Measurements from ENCODE around the gene C10orf67. TPM values are rescaled to one million over a fixed set of nuclear protein-coding genes. Genes with fewer than 3 reads are reported as not detected.

C10orf67 gene
- polyA plus RNA-seq, 1 experiment: 0.15 TPM

GRCh38 chr10:23205972-23206642, 138.5 kb downstream of the C10orf67 start:
- TF ChIP-seq CTCF (IDR thresholded peaks at IDR 0.05; ENCODE audit: insufficient read depth, low read depth, low read length): no peak
- Histone ChIP-seq H3K36me3 (ENCODE audit: control insufficient read depth, insufficient read depth, low read length) (no peaks in the 10 kb centered on the region; the same call in 1 of the 2 replicates), H3K27me3 (ENCODE audit: control insufficient read depth, insufficient read depth, low read length) (peaks cover 8% of the 10 kb centered on the region; the same call in 1 of the 2 replicates), H3K4me3 (ENCODE audit: low read depth, low read length) (no peak overlapping the region)
- ChIA-PET POLR2A (no interaction called here), CTCF (interaction anchor here (0.8 kb wide), 1 partner anchor 18 kb away, joined by 3 read pairs; no protein-coding TSS in a partner anchor)
- DNase-seq (ENCODE audit: low read depth): no peak

- ChIA-PET POLR2A (no interaction called here), CTCF (no interaction called here)
- Histone ChIP-seq H3K27me3 (ENCODE audit: control insufficient read depth, insufficient read depth, low read length) (peaks cover 15% of the 10 kb centered on the region), H3K4me3 (ENCODE audit: low read depth, low read length) (no peak overlapping the region), H3K36me3 (ENCODE audit: control insufficient read depth, insufficient read depth, low read length) (no peaks in the 10 kb centered on the region; the same call in 1 of the 2 replicates)
- TF ChIP-seq CTCF (IDR thresholded peaks at IDR 0.05; ENCODE audit: insufficient read depth, low read depth, low read length): no peak
- no peak for DNase-seq (ENCODE audit: low read depth)
Measured at GRCh38 chr10:23204773-23205172, 139.8 kb downstream of the C10orf67 start.

GRCh38 chr10:23203369-23204325, 140.9 kb downstream of the C10orf67 start:
- Histone ChIP-seq H3K27me3 (ENCODE audit: control insufficient read depth, insufficient read depth, low read length) (peaks cover 15% of the 10 kb centered on the region), H3K36me3 (ENCODE audit: control insufficient read depth, insufficient read depth, low read length) (no peaks in the 10 kb centered on the region; the same call in 1 of the 2 replicates), H3K4me3 (ENCODE audit: low read depth, low read length) (no peak overlapping the region)
- no peak for DNase-seq (ENCODE audit: low read depth)
- TF ChIP-seq CTCF (IDR thresholded peaks at IDR 0.05; ENCODE audit: insufficient read depth, low read depth, low read length): no peak
- ChIA-PET CTCF (no interaction called here), POLR2A (no interaction called here)

- ChIA-PET CTCF (no interaction called here), POLR2A (no interaction called here)
- DNase-seq (ENCODE audit: low read depth): no peak
Measured at GRCh38 chr10:23202779-23203178, 141.8 kb downstream of the C10orf67 start.

More at GRCh38 chr10:23202779-23203178, 141.8 kb downstream of the C10orf67 start:
- H3K4me3 ChIP-seq (ENCODE audit: low read depth, low read length): no peak overlapping the region
- H3K36me3 ChIP-seq (ENCODE audit: control insufficient read depth, insufficient read depth, low read length): no peaks in the 10 kb centered on the region; the same call in 1 of the 2 replicates
- no peak for TF ChIP-seq CTCF (IDR thresholded peaks at IDR 0.05; ENCODE audit: insufficient read depth, low read depth, low read length)
- H3K27me3 ChIP-seq (ENCODE audit: control insufficient read depth, insufficient read depth, low read length): peaks cover 20% of the 10 kb centered on the region
